NCI-H2081 treated with DMSO at 0.1 percent for 48 hours (cell line): ENCODE measurements around the gene CISD3.
A peak's percentile ranks its signal among the peaks of the same experiment; 100 is the strongest.

ENCODE experiments used
- DNase-seq: peaks from one replicate; lab custom pipeline; 2025; lab: John Stamatoyannopoulos, UW

Gene CISD3

GRCh38 chr17:38728290-38728831 is 1.8 kb upstream of the CISD3 start:
- no peak for DNase-seq

GRCh38 chr17:38729368-38729885 is 714 bp upstream of the CISD3 start:
- no peak for DNase-seq

GRCh38 chr17:38730526-38731379 is 612 bp downstream of the CISD3 start:
- DNase-seq = no peak

GRCh38 chr17:38731526-38732294 is 1.6 kb downstream of the CISD3 start:
- no peak for DNase-seq

- DNase-seq = no peak
Measured at GRCh38 chr17:38732376-38733281, 2.5 kb downstream of the CISD3 start.

- DNase-seq = no peak
Measured at GRCh38 chr17:38733282-38733981, 3.3 kb downstream of the CISD3 start.

- no peak for DNase-seq
Measured at GRCh38 chr17:38733982-38734973, 4.1 kb downstream of the CISD3 start.

- no peak for DNase-seq
Measured at GRCh38 chr17:38735161-38735997, 5.2 kb downstream of the CISD3 start.

GRCh38 chr17:38738007-38738662 is 8.0 kb downstream of the CISD3 start:
- no peak for DNase-seq

GRCh38 chr17:38738686-38739085 is 8.5 kb downstream of the CISD3 start:
- no peak for DNase-seq

- DNase-seq = no peak
Measured at GRCh38 chr17:38739305-38739704, 9.2 kb downstream of the CISD3 start.

GRCh38 chr17:38740044-38740443 is 9.9 kb downstream of the CISD3 start:
- DNase-seq = no peak

GRCh38 chr17:38740806-38741205 is 10.7 kb downstream of the CISD3 start:
- no peak for DNase-seq

GRCh38 chr17:38741461-38741860 is 11.3 kb downstream of the CISD3 start:
- no peak for DNase-seq

- DNase-seq = no peak
Measured at GRCh38 chr17:38741921-38742410, 11.8 kb downstream of the CISD3 start.

- peak; percentile 97 for DNase-seq
Measured at GRCh38 chr17:38742411-38743308, 12.5 kb downstream of the CISD3 start.

GRCh38 chr17:38743556-38744171 is 13.5 kb downstream of the CISD3 start:
- peak; percentile 57 for DNase-seq
